Prostate gland (tissue), 2 donors: Measurements from ENCODE around the gene NEURL1.

Experiments used
- POLR2A ChIP-seq: fragments of 450-650 bp; IDR thresholded peaks from one replicate; pipeline ENCODE4 v1.6.1; 2016; ENCODE audit warnings: antibody characterized with exemption, mild to moderate bottlenecking
- TF ChIP-seq, protein P1 (sequence below), 4 experiments: fragments of 200-600 bp in 2 of 4; fragments of 450-650 bp in 2 of 4; sonication (generic) in 2 of 4; IDR thresholded peaks; 1 replicate in 3 of 4; 2 replicates in 1 of 4; pipeline ENCODE4 v1.5.1; 2016 to 2019; ENCODE audit warnings: antibody characterized with exemption in 4 of 4, mild to moderate bottlenecking in 2 of 4, moderate library complexity in 2 of 4

- TF ChIP-seq, protein P1, sequence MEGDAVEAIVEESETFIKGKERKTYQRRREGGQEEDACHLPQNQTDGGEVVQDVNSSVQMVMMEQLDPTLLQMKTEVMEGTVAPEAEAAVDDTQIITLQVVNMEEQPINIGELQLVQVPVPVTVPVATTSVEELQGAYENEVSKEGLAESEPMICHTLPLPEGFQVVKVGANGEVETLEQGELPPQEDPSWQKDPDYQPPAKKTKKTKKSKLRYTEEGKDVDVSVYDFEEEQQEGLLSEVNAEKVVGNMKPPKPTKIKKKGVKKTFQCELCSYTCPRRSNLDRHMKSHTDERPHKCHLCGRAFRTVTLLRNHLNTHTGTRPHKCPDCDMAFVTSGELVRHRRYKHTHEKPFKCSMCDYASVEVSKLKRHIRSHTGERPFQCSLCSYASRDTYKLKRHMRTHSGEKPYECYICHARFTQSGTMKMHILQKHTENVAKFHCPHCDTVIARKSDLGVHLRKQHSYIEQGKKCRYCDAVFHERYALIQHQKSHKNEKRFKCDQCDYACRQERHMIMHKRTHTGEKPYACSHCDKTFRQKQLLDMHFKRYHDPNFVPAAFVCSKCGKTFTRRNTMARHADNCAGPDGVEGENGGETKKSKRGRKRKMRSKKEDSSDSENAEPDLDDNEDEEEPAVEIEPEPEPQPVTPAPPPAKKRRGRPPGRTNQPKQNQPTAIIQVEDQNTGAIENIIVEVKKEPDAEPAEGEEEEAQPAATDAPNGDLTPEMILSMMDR (IDR thresholded peaks at IDR 0.05): no peak
- TF ChIP-seq POLR2A: no peak
Measured at GRCh38 chr10:103499881-103500280, 6.4 kb downstream of the NEURL1 start.
